Fibroblast of skin of right biceps (primary cell): ENCODE measurements around the gene PHF13.
"Not testable (repeated sequence)": the region's sequence is repeated elsewhere in the genome, so short reads cannot be mapped to it uniquely, and the experiment has no call there.

Source experiments
- DNase-seq: peaks from one replicate; pipeline ENCODE4 v3.0.0-alpha.2; 2013

The PHF13 gene

GRCh38 chr1:6631058-6631457 lies 17.5 kb downstream of the PHF13 start:
- no peak for DNase-seq

GRCh38 chr1:6632588-6633514 lies 19.3 kb downstream of the PHF13 start:
- no peak for DNase-seq

- peak; percentile 30 for DNase-seq
Measured at GRCh38 chr1:6634371-6635052, 21.0 kb downstream of the PHF13 start.

- no peak for DNase-seq
Measured at GRCh38 chr1:6635161-6635909, 21.8 kb downstream of the PHF13 start.

- peak; percentile 7 for DNase-seq
Measured at GRCh38 chr1:6635910-6636760, 22.6 kb downstream of the PHF13 start.

GRCh38 chr1:6636778-6637177 lies 23.2 kb downstream of the PHF13 start:
- DNase-seq = not testable (repeated sequence)

GRCh38 chr1:6637770-6638169 lies 24.2 kb downstream of the PHF13 start:
- DNase-seq = no peak

GRCh38 chr1:6638226-6638625 lies 24.7 kb downstream of the PHF13 start:
- DNase-seq = peak; percentile 30

GRCh38 chr1:6640867-6641266 lies 27.3 kb downstream of the PHF13 start:
- not testable (repeated sequence) for DNase-seq

GRCh38 chr1:6645018-6645417 lies 31.5 kb downstream of the PHF13 start:
- no peak for DNase-seq

- peak; percentile 48 for DNase-seq
Measured at GRCh38 chr1:6646499-6647148, 33.1 kb downstream of the PHF13 start.

GRCh38 chr1:6648556-6648955 lies 35.0 kb downstream of the PHF13 start:
- DNase-seq = no peak

- no peak for DNase-seq
Measured at GRCh38 chr1:6651909-6652308, 38.4 kb downstream of the PHF13 start.

- no peak for DNase-seq
Measured at GRCh38 chr1:6652986-6653385, 39.5 kb downstream of the PHF13 start.

- DNase-seq = no peak
Measured at GRCh38 chr1:6653436-6654290, 40.1 kb downstream of the PHF13 start.

- no peak for DNase-seq
Measured at GRCh38 chr1:6657138-6657537, 43.6 kb downstream of the PHF13 start.

- DNase-seq = no peak
Measured at GRCh38 chr1:6658359-6659060, 45.0 kb downstream of the PHF13 start.

GRCh38 chr1:6660415-6661049 lies 47.0 kb downstream of the PHF13 start:
- DNase-seq = no peak

GRCh38 chr1:6662468-6662867 lies 48.9 kb downstream of the PHF13 start:
- DNase-seq = not testable (repeated sequence)

GRCh38 chr1:6666696-6667095 lies 53.2 kb downstream of the PHF13 start:
- DNase-seq = no peak
